IPS-18c (cell line): ENCODE data around the gene SPATA6L.

Experiments used
- H3K4me3 ChIP-seq: 2 replicates; pipeline ENCODE4 v1.7.0; 2013; ENCODE audit warnings: low read depth, mild to moderate bottlenecking, low read length, moderate library complexity; ENCODE audit not compliant: insufficient read depth
- H3K9me3 ChIP-seq: one replicate; pipeline ENCODE4 v1.6.1; 2013; ENCODE audit warnings: mild to moderate bottlenecking, low read length, moderate library complexity; ENCODE audit not compliant: control insufficient read depth, insufficient read depth

Gene SPATA6L

DNA sequence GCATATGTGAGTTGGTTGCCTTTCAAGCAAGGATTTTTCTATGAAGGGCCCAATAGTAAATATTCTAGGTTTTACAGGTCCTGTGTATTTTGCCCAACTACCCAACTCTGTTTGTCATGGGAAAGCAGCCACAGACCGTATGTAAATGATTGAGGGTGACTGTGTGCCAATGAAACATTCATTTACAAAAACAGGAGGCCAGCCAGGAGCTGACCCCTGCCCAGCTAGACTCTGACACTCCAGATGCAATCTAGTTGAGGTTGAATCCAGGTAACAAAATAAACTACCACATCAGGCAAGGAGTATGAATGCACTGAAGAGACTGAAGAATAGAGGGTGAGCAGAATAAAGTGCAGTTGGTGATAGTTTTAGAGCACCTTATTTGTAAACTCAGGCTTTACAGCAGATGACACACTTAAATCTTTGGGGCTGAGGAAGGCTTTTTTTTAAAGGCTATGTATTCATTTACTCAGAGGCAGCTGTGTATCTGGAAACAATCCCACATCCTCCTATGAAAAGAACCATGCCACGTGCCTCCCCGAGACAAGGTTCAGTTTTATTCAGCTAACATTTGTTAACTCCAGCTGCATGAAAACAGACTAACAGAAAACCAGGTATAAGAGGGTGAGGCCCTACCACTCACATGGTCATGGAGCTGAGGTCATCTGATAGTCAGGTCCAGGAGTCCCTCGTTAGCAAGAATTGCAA lies 115.3 kb downstream of the SPATA6L start:
- Histone ChIP-seq H3K4me3 (no peak overlapping the region), H3K9me3 (no peaks in the 10 kb centered on the region)

DNA sequence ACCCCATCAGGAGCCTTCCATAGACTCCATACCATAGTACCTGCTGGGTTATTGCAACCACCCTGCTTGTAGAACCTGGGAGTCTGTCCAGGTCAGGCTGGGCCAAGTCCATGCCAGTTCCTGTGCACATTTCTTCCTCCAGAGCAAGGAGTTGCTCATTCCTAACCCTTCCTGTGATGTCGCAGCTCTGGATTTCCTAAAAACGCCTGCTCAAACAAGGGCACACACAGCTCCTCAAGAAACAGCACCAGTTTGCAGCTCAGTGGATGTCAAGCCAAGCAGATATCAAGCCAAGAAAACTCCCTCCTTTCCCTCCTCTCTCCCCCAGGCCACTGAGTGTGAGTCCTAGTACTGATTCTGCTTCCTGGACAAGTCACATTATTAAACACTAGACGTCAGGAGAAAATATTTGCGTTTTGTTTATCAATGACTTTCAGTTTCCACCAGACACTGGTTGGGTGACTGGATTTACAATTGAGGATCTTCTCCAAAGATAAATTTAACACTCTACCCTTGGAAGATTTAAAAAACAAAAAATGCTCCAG lies 116.5 kb downstream of the SPATA6L start:
- Histone ChIP-seq H3K9me3 (no peaks in the 10 kb centered on the region), H3K4me3 (no peak overlapping the region)

DNA sequence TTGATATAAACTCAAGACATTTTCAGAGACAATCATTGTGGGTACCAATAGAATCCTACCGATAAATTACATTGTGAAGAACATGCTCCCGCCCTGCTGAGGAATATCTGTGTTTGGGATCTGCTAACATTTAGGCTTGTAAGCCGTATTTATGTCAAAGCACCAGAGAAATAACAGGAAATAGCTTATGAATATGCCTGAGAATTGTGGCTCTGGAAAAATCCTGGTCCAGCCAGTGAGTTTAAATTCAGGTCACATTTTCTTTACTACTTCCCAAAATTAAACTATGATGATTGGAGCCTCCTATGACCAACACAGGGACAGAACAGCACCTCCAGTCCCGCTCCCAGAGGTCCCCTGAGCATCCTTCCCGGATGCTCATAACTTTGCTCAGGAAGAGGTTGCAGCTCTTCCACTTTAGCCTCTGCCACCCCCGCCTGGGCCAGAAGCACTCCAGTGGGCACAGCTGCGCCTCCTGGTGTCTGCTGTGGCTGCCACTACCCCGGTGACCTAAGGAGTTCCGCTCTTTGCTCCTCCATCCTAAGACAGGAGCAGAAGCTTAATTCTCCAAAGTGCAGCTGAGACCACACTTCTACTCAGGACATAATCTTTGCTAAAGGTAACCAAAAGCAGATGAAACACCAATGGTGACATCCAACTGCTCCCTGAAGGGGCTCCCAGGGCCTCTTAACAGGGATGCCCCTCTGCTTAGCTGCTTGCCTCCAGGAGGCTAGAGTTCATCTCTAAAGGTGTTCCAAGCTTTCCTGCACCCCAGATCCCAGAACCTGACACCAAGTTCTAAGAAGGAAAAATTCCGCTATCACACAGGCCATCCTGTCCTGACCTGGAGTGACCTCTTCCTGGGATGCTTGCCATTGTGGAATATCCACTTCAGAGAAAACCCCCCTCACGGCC lies 117.2 kb downstream of the SPATA6L start:
- H3K4me3 ChIP-seq: no peak overlapping the region
- no peaks in the 10 kb centered on the region for H3K9me3 ChIP-seq
